A673 (cell line): ENCODE measurements around the gene TMPRSS13.

Experiments used
- EZH2 ChIP-seq: fragments of 200-600 bp; sonication (generic); IDR thresholded peaks from 2 replicates; pipeline ENCODE4 v1.6.1; 2017; ENCODE audit warnings: borderline replicate concordance, low read depth, mild to moderate bottlenecking, mixed read lengths, antibody characterized with exemption, low read length; ENCODE audit not compliant: poor library complexity, severe bottlenecking
- TF ChIP-seq, protein P1 (sequence below): fragments of 300-800, 200-600 bp; sonication (generic); conservative IDR thresholded peaks from 2 replicates; pipeline ENCODE4 v1.5.1; 2017; ENCODE audit warnings: low read depth, mild to moderate bottlenecking, antibody characterized with exemption, low read length, moderate library complexity, mixed read lengths

DNA sequence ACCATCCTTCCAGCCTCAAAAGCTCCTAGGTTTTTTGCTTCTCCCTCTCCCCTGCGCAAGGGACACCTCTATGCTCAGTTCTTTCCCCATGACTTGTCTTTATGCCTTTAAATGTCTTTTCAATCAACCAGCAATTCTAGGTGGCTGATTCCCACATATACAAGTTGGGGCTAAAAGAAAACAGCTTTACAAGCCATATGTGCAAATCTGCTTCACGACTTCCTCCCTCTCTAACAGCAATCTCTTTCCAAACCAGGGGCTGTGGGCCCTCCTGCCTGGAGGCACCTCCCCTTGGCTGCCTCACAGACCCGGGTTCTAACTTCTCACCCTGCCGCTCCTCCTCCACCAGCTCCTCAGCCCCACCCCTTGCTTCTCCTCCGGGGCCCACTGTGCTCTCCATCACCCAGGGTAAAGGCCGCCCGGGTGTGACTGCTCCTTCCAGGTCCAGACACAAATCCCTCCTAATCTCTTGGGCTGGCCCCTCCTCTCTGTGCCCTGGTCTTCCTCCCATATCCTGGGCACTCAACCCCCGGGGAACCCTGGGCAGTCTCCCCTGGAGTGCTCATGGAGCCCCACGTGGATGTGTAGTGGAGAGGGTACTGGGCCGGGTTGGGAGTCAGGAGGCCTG lies 14.1 kb downstream of the TMPRSS13 start:
- TF ChIP-seq EZH2, result no peak
- TF ChIP-seq, protein P1, sequence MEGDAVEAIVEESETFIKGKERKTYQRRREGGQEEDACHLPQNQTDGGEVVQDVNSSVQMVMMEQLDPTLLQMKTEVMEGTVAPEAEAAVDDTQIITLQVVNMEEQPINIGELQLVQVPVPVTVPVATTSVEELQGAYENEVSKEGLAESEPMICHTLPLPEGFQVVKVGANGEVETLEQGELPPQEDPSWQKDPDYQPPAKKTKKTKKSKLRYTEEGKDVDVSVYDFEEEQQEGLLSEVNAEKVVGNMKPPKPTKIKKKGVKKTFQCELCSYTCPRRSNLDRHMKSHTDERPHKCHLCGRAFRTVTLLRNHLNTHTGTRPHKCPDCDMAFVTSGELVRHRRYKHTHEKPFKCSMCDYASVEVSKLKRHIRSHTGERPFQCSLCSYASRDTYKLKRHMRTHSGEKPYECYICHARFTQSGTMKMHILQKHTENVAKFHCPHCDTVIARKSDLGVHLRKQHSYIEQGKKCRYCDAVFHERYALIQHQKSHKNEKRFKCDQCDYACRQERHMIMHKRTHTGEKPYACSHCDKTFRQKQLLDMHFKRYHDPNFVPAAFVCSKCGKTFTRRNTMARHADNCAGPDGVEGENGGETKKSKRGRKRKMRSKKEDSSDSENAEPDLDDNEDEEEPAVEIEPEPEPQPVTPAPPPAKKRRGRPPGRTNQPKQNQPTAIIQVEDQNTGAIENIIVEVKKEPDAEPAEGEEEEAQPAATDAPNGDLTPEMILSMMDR, result no peak
